HepG2 (cell line): ENCODE data around the gene ASPHD1. TPM values are rescaled to one million over a fixed set of nuclear protein-coding genes. Genes with fewer than 3 reads are reported as not detected.

Experiments
- AHR ChIP-seq: IDR thresholded peaks from 2 replicates; pipeline ENCODE4 v1.6.1; 2018; ENCODE audit warnings: missing genetic modification reagents, missing compliant biosample characterization
- BHLHE40 ChIP-seq: IDR thresholded peaks from 2 replicates; pipeline ENCODE4 v1.6.1; 2011; ENCODE audit warnings: low read length, improper control_type of control experiment
- ETV5 ChIP-seq: IDR thresholded peaks from 2 replicates; pipeline ENCODE4 v1.6.1; 2018; ENCODE audit warnings: missing biosample characterization, missing genetic modification reagents, inconsistent platforms, borderline replicate concordance
- GATA4 ChIP-seq: sonication (generic); IDR thresholded peaks from 2 replicates; pipeline ENCODE4 v1.6.1; 2016; ENCODE audit warnings: antibody characterized with exemption, low read depth, borderline replicate concordance
- IKZF1 ChIP-seq: fragments of 450-650 bp; IDR thresholded peaks from 2 replicates; pipeline ENCODE4 v1.7.1; 2016
- NFE2L2 ChIP-seq: fragments of 150-350 bp; IDR thresholded peaks from 2 replicates; pipeline ENCODE4 v1.6.1; 2014; ENCODE audit warnings: low read length
- RBM22 ChIP-seq: fragments of 200-400 bp; formaldehyde crosslinking; optimal IDR thresholded peaks from 2 replicates; pipeline ENCODE3; 2017; ENCODE audit warnings: mild to moderate bottlenecking, low read length, moderate library complexity
- RFXAP ChIP-seq: sonication (generic); formaldehyde crosslinking; IDR thresholded peaks from 2 replicates; pipeline ENCODE4 v1.4.0; 2020; ENCODE audit warnings: missing genetic modification reagents, borderline replicate concordance
- SIN3A ChIP-seq: IDR thresholded peaks from 2 replicates; pipeline ENCODE4 v1.6.1; 2011; ENCODE audit warnings: low read depth, mild to moderate bottlenecking, control low read depth, low read length, borderline replicate concordance
- TP53 ChIP-seq: sonication (generic); formaldehyde crosslinking; conservative IDR thresholded peaks from 2 replicates; pipeline ENCODE4 v1.4.0; 2020; ENCODE audit warnings: missing genetic modification reagents
- XRCC5 ChIP-seq: fragments of 200-400 bp; formaldehyde crosslinking; optimal IDR thresholded peaks from 2 replicates; pipeline ENCODE3; 2017; ENCODE audit warnings: mild to moderate bottlenecking, low read length
- ZC3H13 ChIP-seq: sonication (generic); formaldehyde crosslinking; IDR thresholded peaks from 2 replicates; pipeline ENCODE4 v1.8.1; 2023; ENCODE audit warnings: mild to moderate bottlenecking, missing genetic modification reagents, moderate library complexity
- ZMAT3 ChIP-seq: sonication (generic); formaldehyde crosslinking; conservative IDR thresholded peaks from 2 replicates; pipeline ENCODE4 v1.7.0; 2021; ENCODE audit warnings: missing genetic modification reagents
- ZNF101 ChIP-seq: sonication (generic); formaldehyde crosslinking; IDR thresholded peaks from 2 replicates; pipeline ENCODE4 v1.4.0; 2020; ENCODE audit warnings: mild to moderate bottlenecking, low read depth, missing genetic modification reagents, borderline replicate concordance
- ZNF891 ChIP-seq: sonication (generic); formaldehyde crosslinking; IDR thresholded peaks from 2 replicates; pipeline ENCODE4 v1.5.0; 2020; ENCODE audit warnings: mild to moderate bottlenecking, missing genetic modification reagents
- polyA plus RNA-seq, 8 experiments: library from polyadenylated mRNA; depleted of rRNA in 3 of 8; stranded (reverse) in 7 of 8; unstranded in 1 of 8; fragments of >200 nt; fragmentation: Illumina TruSeq in 4 of 8; extraction: Trizol in 4 of 8; gene quantifications; 2 replicates each; pipeline versions ENCODE4 v1.2.1 to v1.2.3, GENCODE V29; 2011 to 2016; ENCODE audit warnings: low read depth in 4 of 8, missing spikeins in 1 of 8, mixed read lengths in 1 of 8; ENCODE audit not compliant: insufficient read depth in 1 of 8
- total RNA-seq, 5 experiments: library from RNA; depleted of rRNA; stranded (reverse); fragments of >200 nt; fragmentation: Illumina TruSeq; extraction: Trizol; gene quantifications; 2 replicates each; pipeline ENCODE4 v1.2.3, GENCODE V29; 2016; ENCODE audit warnings: low read depth in 1 of 5
- TF ChIP-seq, protein P1 (sequence below): sonication (generic); formaldehyde crosslinking; IDR thresholded peaks from one replicate; pipeline ENCODE4 v1.5.1; 2020; ENCODE audit warnings: mild to moderate bottlenecking, missing genetic modification reagents; ENCODE audit errors: not compliant biosample characterization
- TF ChIP-seq, protein P2 (sequence below): sonication (generic); formaldehyde crosslinking; IDR thresholded peaks from 2 replicates; pipeline ENCODE4 v1.4.0; 2020; ENCODE audit warnings: missing genetic modification reagents
- TF ChIP-seq, protein P3 (sequence below): sonication (generic); formaldehyde crosslinking; conservative IDR thresholded peaks from 2 replicates; pipeline ENCODE4 v1.4.0; 2020; ENCODE audit warnings: missing genetic modification reagents

ASPHD1 gene
- total and polyA plus RNA-seq, 2 of the 13 experiments (the other 11 are each of a cell fraction or from before 2014, with no cell fraction given), result 13.1 to 19.7 TPM

- TF ChIP-seq, protein P1, sequence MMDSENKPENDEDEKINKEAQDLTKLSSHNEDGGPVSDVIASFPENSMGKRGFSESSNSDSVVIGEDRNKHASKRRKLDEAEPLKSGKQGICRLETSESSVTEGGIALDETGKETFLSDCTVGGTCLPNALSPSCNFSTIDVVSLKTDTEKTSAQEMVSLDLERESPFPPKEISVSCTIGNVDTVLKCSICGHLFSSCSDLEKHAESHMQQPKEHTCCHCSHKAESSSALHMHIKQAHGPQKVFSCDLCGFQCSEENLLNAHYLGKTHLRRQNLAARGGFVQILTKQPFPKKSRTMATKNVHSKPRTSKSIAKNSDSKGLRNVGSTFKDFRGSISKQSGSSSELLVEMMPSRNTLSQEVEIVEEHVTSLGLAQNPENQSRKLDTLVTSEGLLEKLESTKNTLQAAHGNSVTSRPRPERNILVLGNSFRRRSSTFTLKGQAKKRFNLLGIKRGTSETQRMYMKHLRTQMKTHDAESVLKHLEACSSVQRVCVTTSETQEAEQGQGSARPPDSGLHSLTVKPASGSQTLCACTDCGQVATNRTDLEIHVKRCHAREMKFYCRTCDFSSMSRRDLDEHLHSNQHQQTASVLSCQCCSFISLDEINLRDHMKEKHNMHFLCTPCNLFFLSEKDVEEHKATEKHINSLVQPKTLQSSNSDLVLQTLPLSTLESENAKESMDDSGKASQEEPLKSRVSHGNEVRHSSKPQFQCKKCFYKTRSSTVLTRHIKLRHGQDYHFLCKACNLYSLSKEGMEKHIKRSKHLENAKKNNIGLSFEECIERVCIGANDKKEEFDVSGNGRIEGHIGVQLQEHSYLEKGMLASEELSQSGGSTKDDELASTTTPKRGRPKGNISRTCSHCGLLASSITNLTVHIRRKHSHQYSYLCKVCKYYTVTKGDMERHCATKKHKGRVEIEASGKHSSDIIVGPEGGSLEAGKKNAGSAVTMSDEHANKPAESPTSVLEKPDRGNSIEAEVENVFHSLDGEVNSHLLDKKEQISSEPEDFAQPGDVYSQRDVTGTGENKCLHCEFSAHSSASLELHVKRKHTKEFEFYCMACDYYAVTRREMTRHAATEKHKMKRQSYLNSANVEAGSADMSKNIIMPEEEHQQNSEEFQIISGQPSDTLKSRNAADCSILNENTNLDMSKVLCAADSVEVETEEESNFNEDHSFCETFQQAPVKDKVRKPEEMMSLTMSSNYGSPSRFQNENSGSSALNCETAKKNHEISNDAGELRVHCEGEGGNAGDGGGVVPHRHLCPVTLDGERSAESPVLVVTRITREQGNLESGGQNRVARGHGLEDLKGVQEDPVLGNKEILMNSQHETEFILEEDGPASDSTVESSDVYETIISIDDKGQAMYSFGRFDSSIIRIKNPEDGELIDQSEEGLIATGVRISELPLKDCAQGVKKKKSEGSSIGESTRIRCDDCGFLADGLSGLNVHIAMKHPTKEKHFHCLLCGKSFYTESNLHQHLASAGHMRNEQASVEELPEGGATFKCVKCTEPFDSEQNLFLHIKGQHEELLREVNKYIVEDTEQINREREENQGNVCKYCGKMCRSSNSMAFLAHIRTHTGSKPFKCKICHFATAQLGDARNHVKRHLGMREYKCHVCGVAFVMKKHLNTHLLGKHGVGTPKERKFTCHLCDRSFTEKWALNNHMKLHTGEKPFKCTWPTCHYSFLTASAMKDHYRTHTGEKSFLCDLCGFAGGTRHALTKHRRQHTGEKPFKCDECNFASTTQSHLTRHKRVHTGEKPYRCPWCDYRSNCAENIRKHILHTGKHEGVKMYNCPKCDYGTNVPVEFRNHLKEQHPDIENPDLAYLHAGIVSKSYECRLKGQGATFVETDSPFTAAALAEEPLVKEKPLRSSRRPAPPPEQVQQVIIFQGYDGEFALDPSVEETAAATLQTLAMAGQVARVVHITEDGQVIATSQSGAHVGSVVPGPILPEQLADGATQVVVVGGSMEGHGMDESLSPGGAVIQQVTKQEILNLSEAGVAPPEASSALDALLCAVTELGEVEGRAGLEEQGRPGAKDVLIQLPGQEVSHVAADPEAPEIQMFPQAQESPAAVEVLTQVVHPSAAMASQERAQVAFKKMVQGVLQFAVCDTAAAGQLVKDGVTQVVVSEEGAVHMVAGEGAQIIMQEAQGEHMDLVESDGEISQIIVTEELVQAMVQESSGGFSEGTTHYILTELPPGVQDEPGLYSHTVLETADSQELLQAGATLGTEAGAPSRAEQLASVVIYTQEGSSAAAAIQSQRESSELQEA (CRISPR knock-in tag), result no peak
- TF ChIP-seq XRCC5, result no peak
- TF ChIP-seq ZC3H13, result no peak
- no peak for TF ChIP-seq ZMAT3 (CRISPR knock-in tag)
- TF ChIP-seq RBM22, result no peak
- no peak for TF ChIP-seq BHLHE40
- TF ChIP-seq SIN3A, result no peak
- TF ChIP-seq GATA4, result no peak
- TF ChIP-seq, protein P2, sequence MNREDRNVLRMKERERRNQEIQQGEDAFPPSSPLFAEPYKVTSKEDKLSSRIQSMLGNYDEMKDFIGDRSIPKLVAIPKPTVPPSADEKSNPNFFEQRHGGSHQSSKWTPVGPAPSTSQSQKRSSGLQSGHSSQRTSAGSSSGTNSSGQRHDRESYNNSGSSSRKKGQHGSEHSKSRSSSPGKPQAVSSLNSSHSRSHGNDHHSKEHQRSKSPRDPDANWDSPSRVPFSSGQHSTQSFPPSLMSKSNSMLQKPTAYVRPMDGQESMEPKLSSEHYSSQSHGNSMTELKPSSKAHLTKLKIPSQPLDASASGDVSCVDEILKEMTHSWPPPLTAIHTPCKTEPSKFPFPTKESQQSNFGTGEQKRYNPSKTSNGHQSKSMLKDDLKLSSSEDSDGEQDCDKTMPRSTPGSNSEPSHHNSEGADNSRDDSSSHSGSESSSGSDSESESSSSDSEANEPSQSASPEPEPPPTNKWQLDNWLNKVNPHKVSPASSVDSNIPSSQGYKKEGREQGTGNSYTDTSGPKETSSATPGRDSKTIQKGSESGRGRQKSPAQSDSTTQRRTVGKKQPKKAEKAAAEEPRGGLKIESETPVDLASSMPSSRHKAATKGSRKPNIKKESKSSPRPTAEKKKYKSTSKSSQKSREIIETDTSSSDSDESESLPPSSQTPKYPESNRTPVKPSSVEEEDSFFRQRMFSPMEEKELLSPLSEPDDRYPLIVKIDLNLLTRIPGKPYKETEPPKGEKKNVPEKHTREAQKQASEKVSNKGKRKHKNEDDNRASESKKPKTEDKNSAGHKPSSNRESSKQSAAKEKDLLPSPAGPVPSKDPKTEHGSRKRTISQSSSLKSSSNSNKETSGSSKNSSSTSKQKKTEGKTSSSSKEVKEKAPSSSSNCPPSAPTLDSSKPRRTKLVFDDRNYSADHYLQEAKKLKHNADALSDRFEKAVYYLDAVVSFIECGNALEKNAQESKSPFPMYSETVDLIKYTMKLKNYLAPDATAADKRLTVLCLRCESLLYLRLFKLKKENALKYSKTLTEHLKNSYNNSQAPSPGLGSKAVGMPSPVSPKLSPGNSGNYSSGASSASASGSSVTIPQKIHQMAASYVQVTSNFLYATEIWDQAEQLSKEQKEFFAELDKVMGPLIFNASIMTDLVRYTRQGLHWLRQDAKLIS (CRISPR knock-in tag), result 0 out of 2 replicates have a peak, but pooled peaks have one; percentile 14
- TF ChIP-seq NFE2L2, result no peak
- TF ChIP-seq ZNF891 (CRISPR knock-in tag), result peak; percentile 19; the same call in 1 of the 2 replicates
- TF ChIP-seq AHR, result 0 out of 2 replicates have a peak, but pooled peaks have one; percentile 33
- TF ChIP-seq, protein P3, sequence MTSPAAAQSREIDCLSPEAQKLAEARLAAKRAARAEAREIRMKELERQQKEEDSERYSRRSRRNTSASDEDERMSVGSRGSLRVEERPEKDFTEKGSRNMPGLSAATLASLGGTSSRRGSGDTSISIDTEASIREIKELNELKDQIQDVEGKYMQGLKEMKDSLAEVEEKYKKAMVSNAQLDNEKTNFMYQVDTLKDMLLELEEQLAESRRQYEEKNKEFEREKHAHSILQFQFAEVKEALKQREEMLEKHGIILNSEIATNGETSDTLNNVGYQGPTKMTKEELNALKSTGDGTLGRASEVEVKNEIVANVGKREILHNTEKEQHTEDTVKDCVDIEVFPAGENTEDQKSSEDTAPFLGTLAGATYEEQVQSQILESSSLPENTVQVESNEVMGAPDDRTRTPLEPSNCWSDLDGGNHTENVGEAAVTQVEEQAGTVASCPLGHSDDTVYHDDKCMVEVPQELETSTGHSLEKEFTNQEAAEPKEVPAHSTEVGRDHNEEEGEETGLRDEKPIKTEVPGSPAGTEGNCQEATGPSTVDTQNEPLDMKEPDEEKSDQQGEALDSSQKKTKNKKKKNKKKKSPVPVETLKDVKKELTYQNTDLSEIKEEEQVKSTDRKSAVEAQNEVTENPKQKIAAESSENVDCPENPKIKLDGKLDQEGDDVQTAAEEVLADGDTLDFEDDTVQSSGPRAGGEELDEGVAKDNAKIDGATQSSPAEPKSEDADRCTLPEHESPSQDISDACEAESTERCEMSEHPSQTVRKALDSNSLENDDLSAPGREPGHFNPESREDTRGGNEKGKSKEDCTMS (CRISPR knock-in tag), result 0 out of 2 replicates have a peak, but pooled peaks have one; percentile 4
- TF ChIP-seq ETV5 (CRISPR knock-in tag), result no peak
- no peak for TF ChIP-seq ZNF101 (CRISPR knock-in tag)
- no peak for TF ChIP-seq RFXAP
- no peak for TF ChIP-seq TP53 (CRISPR knock-in tag)
- TF ChIP-seq IKZF1, result no peak
Observed at GRCh38 chr16:29863669-29863984, 36.7 kb upstream of the ASPHD1 start (continued).
